GM12875 (cell line): ENCODE measurements around the gene C16orf87.

ENCODE experiments used
- H3K4me3 ChIP-seq: one replicate; pipeline ENCODE4 v1.5.1; 2011; ENCODE audit warnings: low read depth, low read length, control low read depth
- CTCF ChIP-seq: IDR thresholded peaks from 2 replicates; pipeline ENCODE4 v1.5.1; 2011; ENCODE audit warnings: low read depth, mild to moderate bottlenecking, control low read depth, inconsistent platforms, low read length, moderate library complexity, borderline replicate concordance; ENCODE audit not compliant: insufficient read depth

The C16orf87 gene

GRCh38 chr16:46850619-46851555 lies 19.9 kb upstream of the C16orf87 start:
- H3K4me3 ChIP-seq: no peak overlapping the region
- no peak for TF ChIP-seq CTCF

- TF ChIP-seq CTCF: no peak
- no peak overlapping the region for H3K4me3 ChIP-seq
Measured at GRCh38 chr16:46848768-46849764, 18.1 kb upstream of the C16orf87 start.

GRCh38 chr16:46845952-46846351 lies 15.0 kb upstream of the C16orf87 start:
- no peak for TF ChIP-seq CTCF
- H3K4me3 ChIP-seq: no peak overlapping the region

GRCh38 chr16:46844771-46845170 lies 13.8 kb upstream of the C16orf87 start:
- no peak for TF ChIP-seq CTCF
- H3K4me3 ChIP-seq: no peak overlapping the region

GRCh38 chr16:46843898-46844642 lies 13.1 kb upstream of the C16orf87 start:
- no peak for TF ChIP-seq CTCF
- no peak overlapping the region for H3K4me3 ChIP-seq

- H3K4me3 ChIP-seq: no peak overlapping the region
- no peak for TF ChIP-seq CTCF
Measured at GRCh38 chr16:46842192-46842895, 11.4 kb upstream of the C16orf87 start.
